ENCODE results near the gene MBD3L2. TPM values are rescaled to one million over a fixed set of nuclear protein-coding genes. Genes with fewer than 3 reads are reported as not detected.
"Not testable (repeated sequence)": the region's sequence is repeated elsewhere in the genome, so short reads cannot be mapped to it uniquely, and the experiment has no call there.

MBD3L2 gene
- total RNA-seq, 1 donor from 2014 or later, result not detected

- not testable (repeated sequence) for DNase-seq (ENCODE audit: low spot score in 2 of 2); FAIRE-seq
Measured at GRCh38 chr19:7058576-7058975, 9.5 kb downstream of the MBD3L2 start, which contains the start of gene MBD3L3. Gene MBD3L3 (minus strand): TSS chr19:7058676. CDS start chr19:7058605, 71 bp downstream.

- not testable (repeated sequence) for DNase-seq (ENCODE audit: low spot score in 2 of 2); FAIRE-seq
Measured at GRCh38 chr19:7059977-7060376, 10.9 kb downstream of the MBD3L2 start.

- FAIRE-seq, result no peak
- DNase-seq (ENCODE audit: low spot score in 2 of 2), result no peak
Measured at GRCh38 chr19:7063339-7063738, 14.2 kb downstream of the MBD3L2 start.

- DNase-seq (ENCODE audit: low spot score in 2 of 2) (no peak), FAIRE-seq (no peak)
Measured at GRCh38 chr19:7063764-7064418, 14.8 kb downstream of the MBD3L2 start.

- not testable (repeated sequence) for FAIRE-seq; DNase-seq (ENCODE audit: low spot score in 2 of 2)
Measured at GRCh38 chr19:7067122-7067521, 18.0 kb downstream of the MBD3L2 start.

GRCh38 chr19:7067716-7068115, 18.6 kb downstream of the MBD3L2 start:
- no peak for FAIRE-seq
- no peak for DNase-seq (ENCODE audit: low spot score in 2 of 2)

GRCh38 chr19:7068599-7068998, 19.5 kb downstream of the MBD3L2 start:
- FAIRE-seq (no peak), DNase-seq (ENCODE audit: low spot score in 2 of 2) (no peak)

- peak; percentile 88 to 95 for DNase-seq (ENCODE audit: low spot score in 2 of 2)
- FAIRE-seq, result no peak
Measured at GRCh38 chr19:7069042-7069903, 20.2 kb downstream of the MBD3L2 start, which contains the start of gene ZNF557. Gene ZNF557 (plus strand): TSS chr19:7069703. CDS start chr19:7075075, 5,372 bp downstream.

- FAIRE-seq, result no peak
- peak in 1 of 2 donors; percentile 31 for DNase-seq (ENCODE audit: low spot score in 2 of 2)
Measured at GRCh38 chr19:7069904-7070226, 20.7 kb downstream of the MBD3L2 start.

GRCh38 chr19:7072541-7072940, 23.4 kb downstream of the MBD3L2 start:
- DNase-seq (ENCODE audit: low spot score in 2 of 2) (no peak), FAIRE-seq (no peak)

GRCh38 chr19:7074705-7075282, 25.7 kb downstream of the MBD3L2 start:
- DNase-seq (ENCODE audit: low spot score in 2 of 2) (no peak), FAIRE-seq (no peak)

- FAIRE-seq (no peak), DNase-seq (ENCODE audit: low spot score in 2 of 2) (no peak)
Measured at GRCh38 chr19:7076151-7076550, 27.0 kb downstream of the MBD3L2 start.

GRCh38 chr19:7078008-7078407, 28.9 kb downstream of the MBD3L2 start:
- DNase-seq (ENCODE audit: low spot score in 2 of 2), result no peak
- no peak for FAIRE-seq

- DNase-seq (ENCODE audit: low spot score in 2 of 2), result no peak
- FAIRE-seq, result no peak
Measured at GRCh38 chr19:7083076-7083956, 34.2 kb downstream of the MBD3L2 start.

GRCh38 chr19:7088999-7089398, 39.9 kb downstream of the MBD3L2 start:
- no peak for DNase-seq (ENCODE audit: low spot score in 2 of 2)
- FAIRE-seq, result no peak

- FAIRE-seq, result no peak
- no peak for DNase-seq (ENCODE audit: low spot score in 2 of 2)
Measured at GRCh38 chr19:7098096-7098495, 49.0 kb downstream of the MBD3L2 start.

- FAIRE-seq (no peak), DNase-seq (ENCODE audit: low spot score in 2 of 2) (peak; percentile 74 to 88)
Measured at GRCh38 chr19:7098701-7099596, 49.8 kb downstream of the MBD3L2 start.

- no peak for FAIRE-seq
Measured at GRCh38 chr19:7099597-7099921, 50.4 kb downstream of the MBD3L2 start.

More at GRCh38 chr19:7099597-7099921, 50.4 kb downstream of the MBD3L2 start:
- no peak for DNase-seq (ENCODE audit: low spot score in 2 of 2)
